Measurements from ENCODE around the gene TRPV6.

The TRPV6 gene

GRCh38 chr7:142910481-142910880 is 24.9 kb upstream of the TRPV6 start:
- TF ChIP-seq EZH2phosphoT487 (conservative IDR thresholded peaks at IDR 0.05; ENCODE audit: low read length) (no peak), CTCF (IDR thresholded peaks at IDR 0.05; ENCODE audit: insufficient read depth, low read length, poor library complexity, severe bottlenecking) (no peak)
- Histone ChIP-seq H2AFZ (ENCODE audit: low read depth, low read length, severe bottlenecking) (no peak overlapping the region), H3K9me3 (ENCODE audit: insufficient read depth, low read length) (no peaks in the 10 kb centered on the region), H3K27ac (ENCODE audit: low read depth, low read length) (no peak overlapping the region), H3F3A (ENCODE audit: insufficient read depth) (no peaks in the 10 kb centered on the region), H3K36me3 (ENCODE audit: low read length) (no peaks in the 10 kb centered on the region), H3K4me3 (ENCODE audit: insufficient read depth, low read length, poor library complexity, severe bottlenecking) (no peak overlapping the region), H3K4me2 (ENCODE audit: low read depth, low read length, poor library complexity, severe bottlenecking) (no peak overlapping the region), H3K79me2 (ENCODE audit: insufficient read depth, low read length) (no peaks in the 10 kb centered on the region), H3K9me2 (replicated peaks; ENCODE audit: insufficient read depth, low read length) (no peaks in the 10 kb centered on the region), H3K27me3 (ENCODE audit: low read length) (no peaks in the 10 kb centered on the region), H4K20me1 (ENCODE audit: low read depth, low read length) (no peaks in the 10 kb centered on the region), H3K9ac (ENCODE audit: low read length) (no peak overlapping the region)

GRCh38 chr7:142910031-142910433 is 24.5 kb upstream of the TRPV6 start:
- no peaks in the 10 kb centered on the region for H3K9me3 ChIP-seq (ENCODE audit: insufficient read depth, low read length)
- H4K20me1 ChIP-seq (ENCODE audit: low read depth, low read length), result no peaks in the 10 kb centered on the region
- H3K4me3 ChIP-seq (ENCODE audit: insufficient read depth, low read length, poor library complexity, severe bottlenecking), result no peak overlapping the region
- no peak overlapping the region for H3K4me2 ChIP-seq (ENCODE audit: low read depth, low read length, poor library complexity, severe bottlenecking)
- H3K79me2 ChIP-seq (ENCODE audit: insufficient read depth, low read length), result no peaks in the 10 kb centered on the region
- no peaks in the 10 kb centered on the region for H3K9me2 ChIP-seq (replicated peaks; ENCODE audit: insufficient read depth, low read length)
- H3K27ac ChIP-seq (ENCODE audit: low read depth, low read length), result no peak overlapping the region
- no peaks in the 10 kb centered on the region for H3K27me3 ChIP-seq (ENCODE audit: low read length)
- no peaks in the 10 kb centered on the region for H3F3A ChIP-seq (ENCODE audit: insufficient read depth)
- TF ChIP-seq CTCF (IDR thresholded peaks at IDR 0.05; ENCODE audit: insufficient read depth, low read length, poor library complexity, severe bottlenecking) (no peak), EZH2phosphoT487 (conservative IDR thresholded peaks at IDR 0.05; ENCODE audit: low read length) (no peak)
- H3K9ac ChIP-seq (ENCODE audit: low read length), result no peak overlapping the region
- no peak overlapping the region for H2AFZ ChIP-seq (ENCODE audit: low read depth, low read length, severe bottlenecking)
- H3K36me3 ChIP-seq (ENCODE audit: low read length), result no peaks in the 10 kb centered on the region

GRCh38 chr7:142908921-142909890 is 23.7 kb upstream of the TRPV6 start:
- H3K4me2 ChIP-seq (ENCODE audit: low read depth, low read length, poor library complexity, severe bottlenecking), result no peak overlapping the region
- H3K27me3 ChIP-seq (ENCODE audit: low read length), result no peaks in the 10 kb centered on the region
- H3K9ac ChIP-seq (ENCODE audit: low read length), result no peak overlapping the region
- no peak overlapping the region for H3K4me3 ChIP-seq (ENCODE audit: insufficient read depth, low read length, poor library complexity, severe bottlenecking)
- H3K36me3 ChIP-seq (ENCODE audit: low read length), result no peaks in the 10 kb centered on the region
- no peak overlapping the region for H2AFZ ChIP-seq (ENCODE audit: low read depth, low read length, severe bottlenecking)
- no peaks in the 10 kb centered on the region for H4K20me1 ChIP-seq (ENCODE audit: low read depth, low read length)
- H3K27ac ChIP-seq (ENCODE audit: low read depth, low read length), result no peak overlapping the region
- H3K9me3 ChIP-seq (ENCODE audit: insufficient read depth, low read length), result peaks cover 4% of the 10 kb centered on the region
- no peaks in the 10 kb centered on the region for H3K9me2 ChIP-seq (replicated peaks; ENCODE audit: insufficient read depth, low read length)
- H3F3A ChIP-seq (ENCODE audit: insufficient read depth), result no peaks in the 10 kb centered on the region
- TF ChIP-seq CTCF (IDR thresholded peaks at IDR 0.05; ENCODE audit: insufficient read depth, low read length, poor library complexity, severe bottlenecking), result peak; percentile 24
- no peak for TF ChIP-seq EZH2phosphoT487 (conservative IDR thresholded peaks at IDR 0.05; ENCODE audit: low read length)
- H3K79me2 ChIP-seq (ENCODE audit: insufficient read depth, low read length), result no peaks in the 10 kb centered on the region
